ENCODE measurements around the gene DACT1. TPM values are rescaled to one million over a fixed set of nuclear protein-coding genes. Genes with fewer than 3 reads are reported as not detected.

DACT1 gene
- total RNA-seq, 1 experiment from 2014 or later = not detected

- Mint-ChIP-seq H3K27me3 (ENCODE audit: unreplicated experiment) (peaks cover 78% of the 10 kb centered on the region), H3K36me3 (ENCODE audit: insufficient read depth, unreplicated experiment) (peaks cover 9% of the 10 kb centered on the region), H3K9me3 (ENCODE audit: low read depth, unreplicated experiment) (no peaks in the 10 kb centered on the region), H3K4me3 (ENCODE audit: low read depth, unreplicated experiment) (no peak overlapping the region), H3K4me1 (ENCODE audit: low read depth, unreplicated experiment) (no peaks in the 10 kb centered on the region), H3K27ac (ENCODE audit: unreplicated experiment) (no peak overlapping the region)
- BruUV-seq (replicated peaks) = no TSS peak
- no peak for DNase-seq
- TF ChIP-seq CTCF (IDR thresholded peaks at IDR 0.05; ENCODE audit: unreplicated experiment) = no peak
- CTCF ChIA-PET = interaction anchor here (0.6 kb wide), 1 partner anchor 78 kb away, joined by 3 read pairs; no protein-coding TSS in a partner anchor
- intact Hi-C loops (cut with micrococcal nuclease; ENCODE audit: unreplicated experiment) = loop anchor here (5.0 kb wide), 1 partner anchor 134 kb away; no protein-coding TSS in a partner anchor
Observed at GRCh38 chr14:58636129-58636528, 1.6 kb upstream of the DACT1 start.

GRCh38 chr14:58637040-58637390 lies 747 bp upstream of the DACT1 start:
- H3K36me3 Mint-ChIP-seq (ENCODE audit: insufficient read depth, unreplicated experiment) = peaks cover 9% of the 10 kb centered on the region
- no peak overlapping the region for H3K27ac Mint-ChIP-seq (ENCODE audit: unreplicated experiment)
- no peaks in the 10 kb centered on the region for H3K4me1 Mint-ChIP-seq (ENCODE audit: low read depth, unreplicated experiment)
- H3K4me3 Mint-ChIP-seq (ENCODE audit: low read depth, unreplicated experiment) = peak overlapping the region; percentile 70
- DNase-seq = no peak
- BruUV-seq (replicated peaks) = no TSS peak
- TF ChIP-seq CTCF (IDR thresholded peaks at IDR 0.05; ENCODE audit: unreplicated experiment) = no peak
- H3K27me3 Mint-ChIP-seq (ENCODE audit: unreplicated experiment) = peaks cover 69% of the 10 kb centered on the region
- intact Hi-C loops (cut with micrococcal nuclease; ENCODE audit: unreplicated experiment) = loop anchor here (5.0 kb wide), 1 partner anchor 135 kb away; no protein-coding TSS in a partner anchor
- H3K9me3 Mint-ChIP-seq (ENCODE audit: low read depth, unreplicated experiment) = no peaks in the 10 kb centered on the region
- CTCF ChIA-PET = interaction anchor here (0.7 kb wide), 1 partner anchor 358 kb away, joined by 3 read pairs; no protein-coding TSS in a partner anchor

GRCh38 chr14:58638231-58639197 lies 752 bp downstream of the DACT1 start:
- CTCF ChIA-PET = interaction anchor here (0.6 to 1.5 kb wide), 4 partner anchors 137 to 390 kb away, joined by 3 to 6 read pairs (median 4); no protein-coding TSS in a partner anchor
- no peak for TF ChIP-seq CTCF (IDR thresholded peaks at IDR 0.05; ENCODE audit: unreplicated experiment)
- intact Hi-C loops (cut with micrococcal nuclease; ENCODE audit: unreplicated experiment) = loop anchor here (5.0 kb wide), 1 partner anchor 136 kb away; no protein-coding TSS in a partner anchor
- Mint-ChIP-seq H3K36me3 (ENCODE audit: insufficient read depth, unreplicated experiment) (peaks cover 9% of the 10 kb centered on the region), H3K9me3 (ENCODE audit: low read depth, unreplicated experiment) (no peaks in the 10 kb centered on the region), H3K4me1 (ENCODE audit: low read depth, unreplicated experiment) (no peaks in the 10 kb centered on the region), H3K27me3 (ENCODE audit: unreplicated experiment) (peaks cover 65% of the 10 kb centered on the region), H3K4me3 (ENCODE audit: low read depth, unreplicated experiment) (peak overlapping the region; percentile 75), H3K27ac (ENCODE audit: unreplicated experiment) (no peak overlapping the region)
- no TSS peak for BruUV-seq (replicated peaks)
- DNase-seq = peak; percentile 2

- H3K4me3 Mint-ChIP-seq (ENCODE audit: low read depth, unreplicated experiment) = no peak overlapping the region
- BruUV-seq (replicated peaks) = no TSS peak
- intact Hi-C loops (cut with micrococcal nuclease; ENCODE audit: unreplicated experiment) = loop anchor here (5.0 kb wide), 1 partner anchor 137 kb away; no protein-coding TSS in a partner anchor
- no peaks in the 10 kb centered on the region for H3K4me1 Mint-ChIP-seq (ENCODE audit: low read depth, unreplicated experiment)
- peaks cover 9% of the 10 kb centered on the region for H3K36me3 Mint-ChIP-seq (ENCODE audit: insufficient read depth, unreplicated experiment)
- peaks cover 59% of the 10 kb centered on the region for H3K27me3 Mint-ChIP-seq (ENCODE audit: unreplicated experiment)
- H3K9me3 Mint-ChIP-seq (ENCODE audit: low read depth, unreplicated experiment) = no peaks in the 10 kb centered on the region
- CTCF ChIA-PET = interaction anchor here (0.6 to 1.5 kb wide), 3 partner anchors 138 to 389 kb away, joined by 3 to 6 read pairs (median 4); no protein-coding TSS in a partner anchor
- H3K27ac Mint-ChIP-seq (ENCODE audit: unreplicated experiment) = no peak overlapping the region
- no peak for TF ChIP-seq CTCF (IDR thresholded peaks at IDR 0.05; ENCODE audit: unreplicated experiment)
- DNase-seq = no peak
Observed at GRCh38 chr14:58639198-58639565, 1.4 kb downstream of the DACT1 start.
